ENCODE results near the gene ELP6. TPM values are rescaled to one million over a fixed set of nuclear protein-coding genes. Genes with fewer than 3 reads are reported as not detected.

The ELP6 gene
- polyA plus RNA-seq, 1 donor from 2014 or later = 55.0 TPM

DNA sequence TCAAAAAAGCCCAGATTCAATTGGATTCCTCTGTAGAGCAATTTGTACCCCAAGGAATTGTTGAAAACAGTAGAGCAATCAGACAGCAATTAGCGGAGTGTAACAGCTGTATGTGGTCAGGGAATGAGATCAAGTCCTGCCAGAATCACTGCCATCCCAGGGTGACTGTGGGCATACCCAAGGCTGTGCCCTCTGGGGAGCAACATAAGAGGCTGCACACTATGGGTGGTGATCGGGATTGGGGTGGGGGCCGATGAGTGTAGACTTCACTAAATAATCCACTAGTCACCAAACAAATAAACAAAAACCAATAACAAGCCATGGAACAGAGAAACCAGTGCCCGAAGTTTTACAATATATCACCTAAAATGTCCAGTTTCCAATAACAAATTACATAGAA, 12.1 kb upstream of the ELP6 start:
- H3F3A ChIP-seq (ENCODE audit: insufficient read depth, low read length, poor library complexity, severe bottlenecking) = no peaks in the 10 kb centered on the region
- no peak overlapping the region for H3K9ac ChIP-seq (ENCODE audit: low read length)
- H2AFZ ChIP-seq (ENCODE audit: low read depth, low read length) = no peak overlapping the region
- H3K27ac ChIP-seq (ENCODE audit: low read length) = no peak overlapping the region
- H3K9me3 ChIP-seq (ENCODE audit: low read length) = no peaks in the 10 kb centered on the region
- H3K4me3 ChIP-seq (ENCODE audit: low read length) = no peak overlapping the region
- no peaks in the 10 kb centered on the region for H3K79me2 ChIP-seq (replicated peaks; ENCODE audit: insufficient read depth, low read length)
- no peaks in the 10 kb centered on the region for H4K20me1 ChIP-seq (ENCODE audit: insufficient read depth)
- no peaks in the 10 kb centered on the region for H3K27me3 ChIP-seq (ENCODE audit: insufficient read depth, low read depth, low read length)
- no peak overlapping the region for H3K4me2 ChIP-seq (ENCODE audit: low read length)
- H3K36me3 ChIP-seq (ENCODE audit: insufficient read depth, low read length) = no peaks in the 10 kb centered on the region
- TF ChIP-seq POLR2AphosphoS5 (IDR thresholded peaks at IDR 0.05) = no peak
- no peak for TF ChIP-seq EP300 (conservative IDR thresholded peaks at IDR 0.05; ENCODE audit: poor library complexity, severe bottlenecking)
- no peak for TF ChIP-seq TAF1 (IDR thresholded peaks at IDR 0.05; ENCODE audit: low read depth)
- TF ChIP-seq, protein P1, sequence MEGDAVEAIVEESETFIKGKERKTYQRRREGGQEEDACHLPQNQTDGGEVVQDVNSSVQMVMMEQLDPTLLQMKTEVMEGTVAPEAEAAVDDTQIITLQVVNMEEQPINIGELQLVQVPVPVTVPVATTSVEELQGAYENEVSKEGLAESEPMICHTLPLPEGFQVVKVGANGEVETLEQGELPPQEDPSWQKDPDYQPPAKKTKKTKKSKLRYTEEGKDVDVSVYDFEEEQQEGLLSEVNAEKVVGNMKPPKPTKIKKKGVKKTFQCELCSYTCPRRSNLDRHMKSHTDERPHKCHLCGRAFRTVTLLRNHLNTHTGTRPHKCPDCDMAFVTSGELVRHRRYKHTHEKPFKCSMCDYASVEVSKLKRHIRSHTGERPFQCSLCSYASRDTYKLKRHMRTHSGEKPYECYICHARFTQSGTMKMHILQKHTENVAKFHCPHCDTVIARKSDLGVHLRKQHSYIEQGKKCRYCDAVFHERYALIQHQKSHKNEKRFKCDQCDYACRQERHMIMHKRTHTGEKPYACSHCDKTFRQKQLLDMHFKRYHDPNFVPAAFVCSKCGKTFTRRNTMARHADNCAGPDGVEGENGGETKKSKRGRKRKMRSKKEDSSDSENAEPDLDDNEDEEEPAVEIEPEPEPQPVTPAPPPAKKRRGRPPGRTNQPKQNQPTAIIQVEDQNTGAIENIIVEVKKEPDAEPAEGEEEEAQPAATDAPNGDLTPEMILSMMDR (IDR thresholded peaks at IDR 0.05; ENCODE audit: poor library complexity, severe bottlenecking) = no peak
- TF ChIP-seq, protein P2, sequence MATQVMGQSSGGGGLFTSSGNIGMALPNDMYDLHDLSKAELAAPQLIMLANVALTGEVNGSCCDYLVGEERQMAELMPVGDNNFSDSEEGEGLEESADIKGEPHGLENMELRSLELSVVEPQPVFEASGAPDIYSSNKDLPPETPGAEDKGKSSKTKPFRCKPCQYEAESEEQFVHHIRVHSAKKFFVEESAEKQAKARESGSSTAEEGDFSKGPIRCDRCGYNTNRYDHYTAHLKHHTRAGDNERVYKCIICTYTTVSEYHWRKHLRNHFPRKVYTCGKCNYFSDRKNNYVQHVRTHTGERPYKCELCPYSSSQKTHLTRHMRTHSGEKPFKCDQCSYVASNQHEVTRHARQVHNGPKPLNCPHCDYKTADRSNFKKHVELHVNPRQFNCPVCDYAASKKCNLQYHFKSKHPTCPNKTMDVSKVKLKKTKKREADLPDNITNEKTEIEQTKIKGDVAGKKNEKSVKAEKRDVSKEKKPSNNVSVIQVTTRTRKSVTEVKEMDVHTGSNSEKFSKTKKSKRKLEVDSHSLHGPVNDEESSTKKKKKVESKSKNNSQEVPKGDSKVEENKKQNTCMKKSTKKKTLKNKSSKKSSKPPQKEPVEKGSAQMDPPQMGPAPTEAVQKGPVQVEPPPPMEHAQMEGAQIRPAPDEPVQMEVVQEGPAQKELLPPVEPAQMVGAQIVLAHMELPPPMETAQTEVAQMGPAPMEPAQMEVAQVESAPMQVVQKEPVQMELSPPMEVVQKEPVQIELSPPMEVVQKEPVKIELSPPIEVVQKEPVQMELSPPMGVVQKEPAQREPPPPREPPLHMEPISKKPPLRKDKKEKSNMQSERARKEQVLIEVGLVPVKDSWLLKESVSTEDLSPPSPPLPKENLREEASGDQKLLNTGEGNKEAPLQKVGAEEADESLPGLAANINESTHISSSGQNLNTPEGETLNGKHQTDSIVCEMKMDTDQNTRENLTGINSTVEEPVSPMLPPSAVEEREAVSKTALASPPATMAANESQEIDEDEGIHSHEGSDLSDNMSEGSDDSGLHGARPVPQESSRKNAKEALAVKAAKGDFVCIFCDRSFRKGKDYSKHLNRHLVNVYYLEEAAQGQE (IDR thresholded peaks at IDR 0.05; ENCODE audit: borderline replicate concordance) = no peak
- TF ChIP-seq RAD21 (conservative IDR thresholded peaks at IDR 0.05) = no peak
- no peak for TF ChIP-seq SMC3 (conservative IDR thresholded peaks at IDR 0.05; ENCODE audit: poor library complexity)
- no peak for TF ChIP-seq EZH2 (IDR thresholded peaks at IDR 0.05; ENCODE audit: borderline replicate concordance, insufficient read depth, low read length, poor library complexity, severe bottlenecking)
- TF ChIP-seq MXI1 (conservative IDR thresholded peaks at IDR 0.05; ENCODE audit: poor library complexity, severe bottlenecking) = no peak
- no peaks in the 10 kb centered on the region for H3K9me2 ChIP-seq (ENCODE audit: insufficient read depth, low read length)

DNA sequence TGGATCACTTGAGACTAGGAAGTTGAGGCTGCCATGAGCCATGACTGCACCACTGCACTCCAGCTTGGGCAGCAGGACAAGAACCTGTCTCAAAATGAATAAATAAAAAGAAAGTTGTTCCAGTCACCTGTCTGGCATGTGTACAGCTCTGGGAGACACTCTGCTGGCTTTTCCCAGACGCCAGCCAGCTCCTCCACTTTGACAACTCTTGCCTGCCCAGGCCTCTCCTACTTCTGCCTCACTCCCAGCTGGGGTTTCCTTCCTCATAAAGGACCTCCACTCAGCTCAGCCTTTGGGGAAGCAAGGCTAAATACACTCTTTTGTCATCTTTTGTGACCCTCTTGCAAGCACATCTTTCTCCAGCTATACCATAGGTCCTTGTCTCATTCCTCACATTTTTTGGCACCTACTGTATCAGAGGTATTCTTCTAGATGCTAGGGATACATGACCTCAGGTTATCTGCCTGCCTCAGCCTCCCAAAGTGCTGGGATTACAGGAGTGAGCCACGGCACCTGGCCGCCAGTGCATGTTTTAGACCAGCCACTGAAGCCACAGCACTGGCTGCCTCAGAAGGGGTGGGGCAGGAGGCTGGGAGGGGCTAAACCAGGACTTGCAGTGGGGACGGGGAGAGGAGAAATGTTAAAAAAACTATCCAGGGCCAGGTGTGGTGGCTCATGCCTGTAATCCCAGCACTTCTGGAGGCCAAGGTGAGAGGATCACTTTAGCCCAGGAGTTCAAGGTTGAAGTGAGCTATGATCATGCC, 10.0 kb upstream of the ELP6 start:
- no peaks in the 10 kb centered on the region for H3K79me2 ChIP-seq (replicated peaks; ENCODE audit: insufficient read depth, low read length)
- TF ChIP-seq MXI1 (conservative IDR thresholded peaks at IDR 0.05; ENCODE audit: poor library complexity, severe bottlenecking) = no peak
- TF ChIP-seq, protein P2 (IDR thresholded peaks at IDR 0.05; ENCODE audit: borderline replicate concordance) = no peak
- no peak for TF ChIP-seq POLR2AphosphoS5 (IDR thresholded peaks at IDR 0.05)
- TF ChIP-seq EP300 (conservative IDR thresholded peaks at IDR 0.05; ENCODE audit: poor library complexity, severe bottlenecking) = no peak
- no peak for TF ChIP-seq SMC3 (conservative IDR thresholded peaks at IDR 0.05; ENCODE audit: poor library complexity)
- H3K9me2 ChIP-seq (ENCODE audit: insufficient read depth, low read length) = no peaks in the 10 kb centered on the region
- H3K9ac ChIP-seq (ENCODE audit: low read length) = no peak overlapping the region
- H3K4me2 ChIP-seq (ENCODE audit: low read length) = no peak overlapping the region
- no peaks in the 10 kb centered on the region for H4K20me1 ChIP-seq (ENCODE audit: insufficient read depth)
- no peak overlapping the region for H2AFZ ChIP-seq (ENCODE audit: low read depth, low read length)
- H3K4me3 ChIP-seq (ENCODE audit: low read length) = no peak overlapping the region
- H3K9me3 ChIP-seq (ENCODE audit: low read length) = no peaks in the 10 kb centered on the region
- no peaks in the 10 kb centered on the region for H3F3A ChIP-seq (ENCODE audit: insufficient read depth, low read length, poor library complexity, severe bottlenecking)
- H3K36me3 ChIP-seq (ENCODE audit: insufficient read depth, low read length) = no peaks in the 10 kb centered on the region
- H3K27me3 ChIP-seq (ENCODE audit: insufficient read depth, low read depth, low read length) = no peaks in the 10 kb centered on the region
- no peak overlapping the region for H3K27ac ChIP-seq (ENCODE audit: low read length)
